22Rv1 (cell line): ENCODE data around the gene AKAP9.

Experiments used
- CTCF ChIP-seq: fragments of 450-650 bp; IDR thresholded peaks from 2 replicates; pipeline ENCODE4 v1.5.1; 2017; ENCODE audit warnings: mild to moderate bottlenecking
- ZFX ChIP-seq: fragments of 450-650 bp; IDR thresholded peaks from 2 replicates; pipeline ENCODE4 v1.6.1; 2017; ENCODE audit warnings: antibody characterized with exemption, borderline replicate concordance

- TF ChIP-seq CTCF = no peak
- no peak for TF ChIP-seq ZFX
Measured at GRCh38 chr7:92061154-92061553, 120.5 kb downstream of the AKAP9 start.
